G401.6 (cell line): ENCODE measurements around the gene GCN1.

ENCODE experiments used
- FAIRE-seq: peaks from 2 replicates; lab custom pipeline; 2012; peaks lifted over from hg19 to GRCh38; lab: Jason Lieb, UNC

The GCN1 gene

DNA sequence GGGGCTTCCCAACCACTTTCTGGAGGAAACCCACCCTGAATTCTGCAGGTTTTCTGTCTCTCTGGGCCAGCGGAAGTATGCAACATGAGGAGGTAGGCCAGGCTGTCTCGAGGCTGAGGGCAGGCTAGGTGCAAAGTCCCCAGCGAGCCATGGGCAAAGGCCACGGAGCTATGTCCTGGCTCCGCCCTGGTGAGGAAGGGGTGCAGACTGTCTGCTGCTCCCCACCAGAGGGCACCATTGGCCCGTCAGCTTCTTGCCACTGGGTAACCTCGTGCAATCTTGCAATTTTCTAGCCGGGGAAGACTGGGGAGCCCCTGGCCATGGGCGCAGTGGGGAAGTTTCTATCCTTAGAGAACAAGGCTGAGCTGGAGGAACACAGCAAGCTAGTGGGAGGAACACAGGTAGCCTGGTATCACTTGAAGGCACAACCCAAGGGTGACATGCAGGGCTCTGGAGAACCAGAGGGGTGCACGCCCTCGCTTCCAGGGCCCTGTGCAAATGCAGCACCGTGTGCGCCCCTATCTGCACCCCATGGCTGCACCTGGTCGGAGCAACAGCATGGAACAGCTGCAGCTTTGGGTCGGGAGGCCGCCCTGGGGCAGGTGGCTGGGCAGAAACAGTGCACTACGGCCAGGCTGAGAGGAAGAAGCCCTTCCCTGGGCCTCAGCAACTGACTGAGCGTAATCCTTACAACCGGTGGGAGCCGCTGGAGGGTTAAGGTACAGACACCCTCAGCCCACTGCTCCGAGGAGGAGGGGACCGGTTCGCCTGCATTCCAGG lies 34.0 kb upstream of the GCN1 start:
- FAIRE-seq = no peak

GRCh38 chr12:120228041-120228290 lies 33.5 kb upstream of the GCN1 start:
- FAIRE-seq = no peak

- FAIRE-seq = no peak
These were observed 32.9 kb upstream of the GCN1 start for GRCh38 chr12:120227233-120228040.

- no peak for FAIRE-seq
These were observed 31.5 kb upstream of the GCN1 start for GRCh38 chr12:120225852-120226640.

DNA sequence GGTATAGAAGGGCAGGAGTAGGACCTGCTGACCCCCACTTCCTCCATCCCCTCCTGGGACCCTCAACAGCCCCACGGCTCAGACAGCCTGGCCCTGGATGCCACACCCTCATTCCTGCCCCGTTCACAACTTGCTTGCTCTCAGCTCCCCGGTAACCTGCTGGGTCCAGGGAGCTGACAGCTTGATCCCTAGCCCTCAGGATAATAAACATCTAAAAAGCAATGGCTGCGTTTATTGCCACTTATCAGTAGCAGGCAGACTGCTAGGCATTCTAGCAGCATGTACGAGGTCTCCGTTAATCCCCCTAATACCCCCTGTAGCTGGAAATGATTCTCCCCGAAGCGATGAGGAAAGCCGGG lies 30.7 kb upstream of the GCN1 start:
- FAIRE-seq = no peak

DNA sequence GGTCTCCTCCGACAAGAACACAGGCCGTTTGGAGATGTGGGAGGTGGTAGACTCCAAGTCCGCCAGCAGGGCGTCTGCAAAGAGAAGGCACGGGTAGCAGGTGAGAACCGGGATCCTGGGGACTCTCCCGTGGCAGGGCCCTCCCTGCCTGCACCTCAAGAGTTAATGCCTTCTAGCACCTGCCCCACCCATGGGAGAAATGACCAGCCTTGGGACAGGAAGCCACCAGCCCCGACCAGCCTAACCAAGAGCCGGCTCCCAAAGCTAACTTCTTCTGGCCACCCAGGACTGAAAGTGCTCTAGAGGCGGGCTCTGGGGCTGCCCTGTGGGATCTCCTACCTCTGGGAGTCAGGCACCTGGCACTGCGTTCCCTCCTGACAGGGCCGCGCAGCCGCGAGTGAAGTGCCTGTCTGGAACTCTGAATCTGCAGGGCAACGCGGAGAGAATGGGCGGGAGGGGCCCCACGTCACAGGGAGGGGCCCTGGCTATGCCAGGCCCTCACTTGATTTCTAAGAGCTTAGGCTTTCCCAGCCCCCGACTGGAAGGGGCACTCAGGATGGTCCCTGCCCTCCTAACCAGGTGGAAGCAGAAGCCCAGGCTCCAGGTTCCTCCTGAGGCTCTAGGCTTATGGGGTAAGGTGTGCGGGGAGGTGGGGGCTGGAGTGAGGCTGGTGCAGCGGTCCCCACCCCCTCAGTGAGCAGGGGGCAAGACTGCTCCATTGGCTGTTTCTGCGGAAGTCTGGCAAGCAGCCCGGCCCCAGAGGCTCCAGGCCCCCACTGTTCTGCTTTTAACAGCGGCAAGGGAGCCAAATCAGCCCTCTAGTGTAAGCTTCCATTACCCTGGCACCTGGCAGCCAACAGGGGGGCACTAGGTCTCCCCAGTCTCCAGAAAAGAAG lies 30.0 kb upstream of the GCN1 start:
- no peak for FAIRE-seq

- FAIRE-seq = no peak
These were observed 29.2 kb upstream of the GCN1 start for GRCh38 chr12:120223458-120224303.

DNA sequence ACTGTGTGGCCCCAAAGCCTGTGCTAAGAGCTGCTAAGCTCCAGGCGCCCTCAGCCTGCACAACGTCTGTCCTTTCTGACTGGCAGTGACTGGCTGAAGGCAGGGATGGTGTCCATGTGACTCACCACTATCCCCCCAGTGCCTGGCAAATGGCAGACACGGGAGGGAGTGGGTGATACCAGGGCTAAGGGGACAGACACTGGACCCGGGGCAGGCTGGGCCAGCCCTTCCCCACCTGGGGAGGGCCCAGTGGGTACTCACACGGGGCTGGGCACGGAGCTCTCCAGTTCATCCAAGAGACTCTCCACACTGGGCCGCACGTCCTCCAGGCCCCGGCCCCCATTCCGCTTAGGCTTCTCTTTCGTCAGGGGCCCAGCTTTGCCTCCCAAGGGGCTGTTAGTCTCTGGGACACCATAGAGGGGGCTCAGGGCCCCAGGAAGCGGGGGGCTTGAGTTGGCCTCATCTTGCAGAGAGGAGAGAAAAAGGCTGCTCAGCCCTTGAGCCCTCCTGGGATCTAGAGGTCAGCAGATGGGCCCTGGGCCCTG lies 27.8 kb upstream of the GCN1 start:
- no peak for FAIRE-seq

- FAIRE-seq = no peak
These were observed 27.0 kb upstream of the GCN1 start for GRCh38 chr12:120221576-120221900.

DNA sequence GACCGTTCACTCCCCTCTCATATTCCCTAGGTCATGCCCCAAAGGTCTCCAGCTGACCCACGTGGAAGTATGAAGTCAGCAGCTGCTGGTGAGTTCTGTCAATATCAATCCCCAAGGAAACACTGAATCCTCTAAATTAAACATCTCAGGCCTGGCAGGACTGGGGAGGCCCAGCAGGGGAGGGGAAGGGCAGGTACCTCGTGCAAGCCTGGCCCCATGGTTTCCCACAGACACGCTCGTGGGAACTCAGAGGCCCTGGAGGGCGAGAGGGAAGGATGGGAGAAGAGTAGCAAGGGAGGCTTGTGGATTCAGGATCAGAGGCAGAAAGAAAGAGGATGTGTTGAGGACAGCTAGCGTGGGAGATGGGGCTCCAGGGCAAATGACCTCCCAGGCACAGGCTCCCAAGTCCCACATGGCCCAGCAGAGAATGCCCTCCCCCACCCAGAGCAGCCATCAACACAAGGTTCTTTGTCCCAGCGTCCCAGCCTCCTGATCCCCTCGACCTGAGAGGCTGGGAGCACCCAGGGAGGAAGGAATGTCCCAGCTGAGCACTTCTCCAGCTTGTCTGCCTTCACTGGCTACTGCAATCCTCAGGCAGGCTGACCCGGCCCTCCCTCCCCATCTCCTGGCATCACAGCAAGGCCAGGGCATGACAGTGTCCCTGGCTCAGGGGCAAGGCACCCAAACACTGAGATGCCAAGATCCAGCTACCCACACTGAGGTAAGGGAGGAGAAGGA lies 26.5 kb upstream of the GCN1 start:
- FAIRE-seq = no peak

DNA sequence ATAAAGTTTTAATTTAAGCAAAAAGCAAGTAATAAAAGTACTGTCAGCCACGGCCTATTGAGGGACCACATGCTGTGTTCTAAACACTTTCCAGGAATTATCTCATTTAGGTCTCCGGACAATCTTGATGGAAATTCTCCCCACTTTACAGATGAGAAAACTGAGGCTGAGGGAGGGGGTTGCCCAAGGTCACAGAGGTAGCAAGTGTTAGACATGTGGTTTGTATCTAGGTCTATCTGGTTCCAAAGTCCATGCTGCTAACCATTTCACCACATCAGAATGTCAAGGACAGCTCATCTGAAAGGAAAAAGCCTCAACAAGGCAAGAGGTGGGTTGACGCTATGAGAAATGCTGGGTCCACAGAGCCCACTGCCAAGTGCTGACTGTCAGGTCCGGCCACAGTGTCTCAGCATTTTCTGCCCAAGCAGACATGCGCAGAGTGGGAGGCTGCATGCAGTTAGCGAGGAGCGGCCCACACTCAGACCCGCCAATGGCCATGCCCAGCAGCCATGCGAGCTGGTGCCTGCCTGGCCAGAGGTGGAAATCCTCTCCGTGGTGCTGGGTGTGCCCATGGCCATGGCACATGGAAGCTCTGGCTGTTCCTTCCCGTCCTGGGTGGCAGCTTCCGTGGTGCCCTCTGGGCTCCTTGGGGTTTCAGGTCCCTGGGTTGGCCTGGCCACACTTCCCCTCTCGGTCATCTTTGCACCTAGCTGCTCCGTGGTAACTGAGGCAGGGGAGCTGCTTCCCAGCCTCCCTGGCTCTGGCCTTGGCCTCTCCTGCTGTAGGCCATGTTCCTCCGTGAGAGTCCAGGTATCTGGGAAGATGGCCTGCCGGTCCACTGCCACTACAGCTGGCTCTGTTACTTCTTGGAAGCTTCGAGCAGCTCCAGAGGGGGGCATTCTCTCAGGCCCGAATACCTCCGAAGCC lies 24.4 kb upstream of the GCN1 start:
- no peak for FAIRE-seq

DNA sequence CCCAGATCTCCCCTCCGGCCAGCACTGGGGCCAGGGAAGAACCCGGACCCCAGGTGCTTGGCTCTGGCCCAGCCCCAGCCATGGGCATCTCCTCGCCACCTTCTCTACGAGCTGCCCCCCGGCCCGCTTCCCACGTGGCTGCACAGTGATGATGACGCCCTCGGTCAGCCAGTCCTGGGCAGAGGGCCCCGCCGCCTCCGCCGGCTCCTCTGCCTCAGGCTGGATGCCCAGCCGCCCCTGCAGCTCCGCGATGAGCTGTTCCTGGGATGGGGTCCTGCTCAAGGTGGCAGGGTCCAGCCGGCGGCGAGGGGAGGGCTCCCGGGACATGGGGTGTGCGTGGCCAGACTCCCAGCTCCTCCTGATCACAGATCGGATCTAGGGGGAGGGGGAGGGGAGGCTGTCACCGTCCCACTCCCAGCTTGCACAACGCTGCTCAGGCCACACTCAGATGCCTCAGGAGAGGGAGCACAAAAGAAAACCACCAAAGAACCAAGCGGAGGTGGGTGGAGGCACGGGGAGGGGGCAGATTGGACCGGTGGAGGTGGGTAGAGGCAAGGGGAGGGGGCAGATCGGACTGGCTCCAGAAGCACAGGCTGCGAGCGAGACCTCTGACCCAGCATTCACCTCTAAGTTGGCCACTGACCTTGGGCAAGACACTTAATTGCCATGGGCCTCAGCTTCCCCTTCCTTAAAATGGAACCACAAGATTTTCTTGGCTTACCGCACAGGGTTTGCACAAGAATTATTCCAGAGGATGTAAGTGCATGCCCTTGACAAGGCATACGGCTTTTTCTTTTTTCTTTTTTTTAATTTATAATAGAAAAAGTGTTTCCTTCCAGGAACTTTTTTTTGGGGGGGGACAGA lies 22.5 kb upstream of the GCN1 start:
- FAIRE-seq = no peak

DNA sequence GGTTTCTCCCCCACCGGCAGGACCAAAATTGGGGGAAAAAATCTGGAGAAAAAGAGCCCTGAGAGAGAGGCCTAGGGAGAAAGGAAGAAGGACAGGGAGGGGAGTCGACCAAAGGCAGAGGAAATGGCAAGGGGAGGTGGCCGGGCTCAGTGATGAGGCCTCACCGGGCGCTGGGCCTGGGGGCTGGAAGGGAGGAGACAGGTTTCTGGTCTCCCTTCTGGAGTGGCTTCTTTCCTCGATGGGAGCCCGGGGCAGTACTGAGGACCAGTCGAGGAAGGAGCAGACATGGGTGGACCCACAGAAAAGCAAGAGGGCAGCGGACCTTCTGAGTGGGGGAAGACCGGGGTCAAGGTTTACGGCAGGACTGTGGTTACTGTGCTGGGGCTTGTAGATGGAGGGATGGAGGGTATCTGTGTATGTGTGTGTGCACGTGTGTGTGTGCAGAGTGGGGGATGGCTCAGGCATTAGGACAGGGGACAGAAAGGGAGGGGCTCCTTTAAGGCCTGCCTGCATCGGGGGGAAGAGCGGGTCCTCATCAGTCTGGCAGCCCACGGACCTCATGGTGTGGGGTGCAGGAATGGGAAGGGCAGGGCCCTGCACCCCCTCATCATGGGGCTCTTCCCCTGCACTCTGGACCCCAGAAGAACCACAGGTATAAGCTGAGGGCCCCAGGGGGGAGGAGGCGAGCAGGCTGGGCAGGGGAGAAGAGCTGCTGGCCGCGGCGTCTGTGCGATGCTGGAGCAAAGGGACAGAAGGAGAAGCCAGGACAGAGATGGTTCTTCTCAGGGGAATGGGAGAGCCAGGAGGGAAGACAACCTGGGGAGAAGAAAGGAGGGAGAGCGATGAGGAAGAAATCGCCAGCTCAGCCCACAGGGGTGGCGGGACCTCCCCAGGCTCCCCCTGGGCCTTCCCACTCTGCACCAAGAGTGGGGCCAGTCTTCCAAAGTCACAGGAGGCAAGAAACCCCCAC lies 21.5 kb upstream of the GCN1 start:
- FAIRE-seq = no peak

DNA sequence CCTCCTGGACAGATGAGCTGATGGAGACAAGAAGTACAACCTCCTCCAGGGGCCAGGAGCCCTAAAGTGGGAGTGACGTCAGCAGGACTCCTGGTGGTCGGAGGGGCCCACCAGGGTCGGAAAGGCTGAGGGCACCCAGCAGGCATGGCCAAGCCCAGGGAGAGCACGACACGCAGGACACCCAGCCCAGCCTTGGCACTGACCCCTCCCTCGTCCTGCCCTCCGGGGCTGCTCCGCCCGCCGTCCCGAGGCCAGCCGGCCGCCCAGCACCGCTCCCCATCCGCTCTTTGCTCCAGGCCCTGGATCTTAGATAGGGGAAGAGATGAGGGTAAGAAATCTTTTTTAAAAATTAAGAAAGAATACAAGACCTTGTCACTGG lies 20.8 kb upstream of the GCN1 start:
- no peak for FAIRE-seq

GRCh38 chr12:120214626-120215356 lies 20.3 kb upstream of the GCN1 start:
- FAIRE-seq = no peak

DNA sequence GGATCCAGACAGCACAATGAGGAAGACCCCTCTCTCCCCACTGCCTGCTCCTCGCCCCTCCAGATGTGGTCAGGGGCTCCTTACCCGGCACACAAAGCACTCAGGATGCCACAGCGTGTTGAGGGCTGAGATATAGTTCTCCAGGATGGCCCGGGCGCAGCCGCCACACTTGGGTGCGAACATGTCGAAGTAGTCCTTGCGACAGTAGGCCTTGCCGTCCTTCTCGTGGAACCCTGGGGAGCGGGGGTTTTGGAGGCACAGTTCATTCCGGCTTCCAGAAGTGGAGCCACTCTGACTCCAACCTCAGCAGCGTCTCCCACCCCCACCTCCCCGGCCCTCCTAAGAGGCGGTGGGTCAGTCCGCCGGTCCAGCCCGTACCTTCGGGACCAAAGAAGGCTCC lies 19.2 kb upstream of the GCN1 start:
- no peak for FAIRE-seq
